Thyroid gland (tissue), 4 donors: Measurements from ENCODE around the gene CIROP.

Experiments
- POLR2A ChIP-seq, 2 donors: fragments of 450-650 bp; IDR thresholded peaks; one replicate each; pipeline ENCODE4 v1.6.1; 2017; ENCODE audit warnings: antibody characterized with exemption in 2 of 2, mild to moderate bottlenecking in 2 of 2, moderate library complexity in 1 of 2
- TF ChIP-seq, protein P1 (sequence below), 6 experiments: fragments of 200-600 bp in 3 of 6; fragments of 450-650 bp in 3 of 6; sonication (generic) in 3 of 6; IDR thresholded peaks; one replicate each; pipeline ENCODE4 v1.5.1; 2016 to 2019; ENCODE audit warnings: antibody characterized with exemption in 6 of 6, mild to moderate bottlenecking in 2 of 6, inconsistent platforms in 1 of 6, moderate library complexity in 1 of 6

DNA sequence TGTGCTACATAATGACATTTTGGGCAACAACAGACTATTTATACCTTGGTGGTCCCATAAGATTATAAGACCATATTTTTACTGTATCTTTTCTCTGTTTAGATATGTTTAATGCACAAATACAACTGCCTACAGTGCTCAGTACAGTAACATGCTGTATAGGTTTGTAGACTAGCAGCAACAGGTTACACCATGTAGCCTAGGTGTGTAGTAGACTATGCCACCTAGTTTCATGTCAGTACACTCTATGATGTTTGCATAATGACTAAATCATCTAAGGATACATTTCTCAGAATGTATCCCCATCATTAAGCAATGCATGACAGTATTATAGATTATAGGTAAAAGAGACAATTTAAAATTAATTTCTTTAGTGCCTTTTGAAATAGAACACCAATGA, 45.0 kb upstream of the CIROP start:
- TF ChIP-seq, protein P1, sequence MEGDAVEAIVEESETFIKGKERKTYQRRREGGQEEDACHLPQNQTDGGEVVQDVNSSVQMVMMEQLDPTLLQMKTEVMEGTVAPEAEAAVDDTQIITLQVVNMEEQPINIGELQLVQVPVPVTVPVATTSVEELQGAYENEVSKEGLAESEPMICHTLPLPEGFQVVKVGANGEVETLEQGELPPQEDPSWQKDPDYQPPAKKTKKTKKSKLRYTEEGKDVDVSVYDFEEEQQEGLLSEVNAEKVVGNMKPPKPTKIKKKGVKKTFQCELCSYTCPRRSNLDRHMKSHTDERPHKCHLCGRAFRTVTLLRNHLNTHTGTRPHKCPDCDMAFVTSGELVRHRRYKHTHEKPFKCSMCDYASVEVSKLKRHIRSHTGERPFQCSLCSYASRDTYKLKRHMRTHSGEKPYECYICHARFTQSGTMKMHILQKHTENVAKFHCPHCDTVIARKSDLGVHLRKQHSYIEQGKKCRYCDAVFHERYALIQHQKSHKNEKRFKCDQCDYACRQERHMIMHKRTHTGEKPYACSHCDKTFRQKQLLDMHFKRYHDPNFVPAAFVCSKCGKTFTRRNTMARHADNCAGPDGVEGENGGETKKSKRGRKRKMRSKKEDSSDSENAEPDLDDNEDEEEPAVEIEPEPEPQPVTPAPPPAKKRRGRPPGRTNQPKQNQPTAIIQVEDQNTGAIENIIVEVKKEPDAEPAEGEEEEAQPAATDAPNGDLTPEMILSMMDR (IDR thresholded peaks at IDR 0.05) = no peak
- TF ChIP-seq POLR2A (IDR thresholded peaks at IDR 0.05) = no peak
